ENCODE data around the gene SHQ1.
"Not testable (repeated sequence)": the region's sequence is repeated elsewhere in the genome, so short reads cannot be mapped to it uniquely, and the experiment has no call there.

SHQ1 gene

DNA sequence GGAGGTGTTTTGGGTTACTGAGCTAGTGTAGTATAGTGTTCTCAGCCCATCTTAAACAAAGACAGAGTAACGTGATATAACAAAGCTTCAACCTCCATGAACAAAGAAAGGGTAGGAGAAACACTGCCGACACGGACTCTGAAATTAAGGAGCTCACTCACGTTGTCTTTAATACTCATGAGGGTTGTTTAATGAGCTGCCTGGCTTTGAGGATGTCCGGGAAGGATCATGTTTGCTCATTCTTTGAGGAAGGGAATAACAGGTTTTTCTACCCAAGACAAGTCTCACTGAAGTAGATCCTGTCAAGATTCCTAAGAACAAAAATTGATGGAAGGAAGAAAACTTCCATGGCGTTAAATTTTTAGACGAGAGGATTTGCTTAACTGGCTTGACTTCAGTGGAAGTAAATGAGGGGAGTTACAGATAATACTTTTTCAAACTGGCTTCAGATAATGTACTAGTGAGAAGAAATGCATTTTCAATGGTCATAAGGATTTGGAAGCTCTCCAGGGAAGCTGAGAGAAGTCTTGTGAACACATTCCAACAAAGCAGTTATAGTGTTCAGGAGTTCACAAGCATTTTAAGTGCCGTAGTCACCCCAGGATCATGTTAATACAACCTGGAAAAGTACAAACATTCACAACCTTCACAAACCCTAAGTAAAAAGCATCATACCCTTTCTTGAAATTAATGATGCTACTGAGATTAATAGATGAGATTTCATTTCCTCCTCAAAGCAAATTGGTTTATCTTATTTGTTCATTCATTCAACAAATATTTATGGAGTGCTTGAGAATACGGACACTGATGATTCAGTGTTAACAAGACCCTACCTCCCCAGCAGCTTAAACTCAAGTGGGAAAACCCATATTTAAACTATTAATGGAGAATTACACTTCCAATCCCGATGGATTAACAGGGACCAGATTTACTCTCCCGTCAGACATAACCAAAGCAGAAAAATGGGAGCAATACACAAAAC is 101.5 kb downstream of the SHQ1 start:
- no peak for DNase-seq

- no peak for DNase-seq
Measured at GRCh38 chr3:72745146-72745999, 102.9 kb downstream of the SHQ1 start.

GRCh38 chr3:72744330-72744729 is 103.9 kb downstream of the SHQ1 start:
- no peak for DNase-seq

GRCh38 chr3:72739531-72740466 is 108.4 kb downstream of the SHQ1 start:
- DNase-seq, result no peak

DNA sequence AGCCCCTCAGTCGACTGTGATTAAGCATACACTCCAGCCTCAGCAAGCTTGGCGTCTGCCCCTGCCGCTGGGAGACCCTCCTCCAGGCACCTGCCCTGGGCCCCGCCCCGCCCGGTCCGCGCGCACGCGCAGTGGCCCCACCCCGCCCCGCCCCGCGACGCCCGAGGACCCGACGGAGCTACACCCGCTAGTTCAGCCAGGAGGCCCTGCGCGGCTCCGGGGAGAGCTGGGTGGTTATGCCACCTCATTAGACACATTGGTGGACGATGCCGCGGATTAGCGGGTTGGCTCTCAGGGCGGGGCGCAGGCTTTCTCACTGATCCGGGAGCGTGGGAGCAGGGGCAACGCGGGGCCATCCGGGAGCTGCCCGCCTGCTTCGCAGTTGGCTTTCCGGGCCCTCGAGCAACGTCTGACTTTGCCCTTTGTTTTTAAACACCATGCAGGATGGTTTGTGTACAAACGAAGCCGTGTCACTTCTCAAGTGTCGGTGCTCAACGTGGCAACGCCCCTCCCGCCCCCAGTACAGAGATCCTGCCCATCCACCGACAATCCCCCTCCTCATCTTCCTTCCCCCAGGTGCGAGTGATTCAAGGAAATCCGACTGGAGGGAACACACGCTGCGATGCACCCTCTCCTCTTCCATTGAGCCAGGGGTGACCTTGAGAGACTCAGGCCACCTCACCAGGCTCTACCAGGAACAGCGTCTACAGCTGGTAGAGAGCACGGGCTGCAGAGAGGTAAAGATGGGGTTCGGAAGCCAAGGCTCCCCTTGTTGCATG is 109.3 kb downstream of the SHQ1 start:
- DNase-seq, result peak; percentile 60

GRCh38 chr3:72735072-72735471 is 113.2 kb downstream of the SHQ1 start:
- DNase-seq, result not testable (repeated sequence)

GRCh38 chr3:72733676-72734075 is 114.6 kb downstream of the SHQ1 start:
- DNase-seq, result no peak

DNA sequence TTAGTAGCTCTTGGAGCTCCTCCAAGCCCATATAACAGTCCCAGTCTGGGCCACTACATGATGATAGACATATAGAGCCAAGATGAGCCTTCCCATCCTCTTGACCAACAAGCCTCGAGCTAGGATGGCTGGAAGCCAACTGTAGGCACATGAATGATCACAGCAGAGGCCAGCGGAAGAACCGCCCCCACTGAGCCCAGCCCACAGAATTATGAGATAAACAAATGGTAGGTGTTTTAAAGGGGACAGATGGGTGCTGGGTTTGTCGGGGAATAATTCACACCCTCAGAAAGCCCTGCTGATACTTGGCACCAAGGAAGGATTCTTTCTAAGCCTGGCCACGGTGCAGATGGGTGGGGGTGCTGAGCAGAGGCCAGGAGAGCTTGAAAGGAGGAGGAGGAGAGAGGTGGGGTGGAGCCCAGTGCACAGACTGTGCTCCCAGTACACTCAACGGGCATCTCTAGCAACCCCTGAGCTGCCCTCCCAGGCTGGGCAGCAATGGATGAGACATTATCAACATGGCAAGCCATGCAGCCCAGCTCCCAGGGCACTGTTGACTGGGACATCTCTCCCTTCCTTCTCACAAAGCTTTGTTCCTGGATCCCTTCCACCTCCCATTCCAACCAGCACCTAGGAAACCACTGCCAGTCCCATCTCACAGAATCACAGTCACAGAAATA is 115.4 kb downstream of the SHQ1 start:
- DNase-seq, result not testable (repeated sequence)

DNA sequence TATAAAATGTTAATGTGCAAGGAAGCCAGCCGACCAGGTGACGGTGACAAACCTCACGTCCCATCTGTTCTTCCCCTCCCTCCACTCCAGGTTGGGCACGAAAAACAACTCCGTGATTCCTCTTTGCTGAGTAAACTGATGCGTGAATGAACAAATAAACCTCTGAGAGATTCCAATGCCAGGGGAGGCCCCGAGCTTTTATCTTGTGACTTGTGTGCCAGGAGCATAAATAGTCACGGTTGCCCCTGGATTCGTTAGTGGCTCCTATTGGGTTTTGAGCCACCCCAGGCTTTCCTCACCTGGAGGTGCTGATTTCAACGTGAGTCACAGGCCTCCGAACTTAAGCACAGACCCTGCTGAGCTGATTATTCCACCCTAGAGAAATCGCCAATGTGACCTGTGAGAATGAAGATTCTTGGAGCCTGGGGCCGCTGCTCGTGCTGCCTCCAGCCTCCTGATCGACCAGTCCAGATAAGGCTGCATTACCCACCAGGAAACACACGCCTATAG is 119.2 kb downstream of the SHQ1 start:
- no peak for DNase-seq

DNA sequence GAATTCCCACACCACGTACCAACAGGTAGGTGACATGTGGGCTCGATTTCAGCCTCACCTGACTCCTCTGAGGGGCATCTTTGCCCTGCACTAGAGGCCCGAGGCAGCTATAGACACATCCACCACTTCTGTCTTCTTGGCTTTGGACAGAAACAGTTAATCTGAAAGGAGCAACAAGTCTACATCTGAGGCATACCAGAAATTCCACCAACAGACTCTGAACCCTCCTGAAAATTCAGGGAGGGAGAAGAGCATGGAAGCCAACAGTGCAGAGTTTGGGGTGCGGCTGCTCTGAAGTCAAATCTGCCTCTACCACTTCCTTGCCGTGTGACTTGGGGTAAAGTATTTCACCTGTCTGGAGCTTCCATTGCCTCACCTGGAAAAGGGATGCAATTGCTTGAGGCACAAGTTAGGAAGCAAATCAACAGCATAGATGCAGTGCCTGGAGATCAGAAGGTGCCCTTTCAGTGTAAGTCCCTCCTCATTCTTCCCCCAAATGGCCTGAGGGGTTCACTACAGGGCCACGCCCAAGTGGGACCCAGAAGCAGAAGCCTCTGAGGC is 119.8 kb downstream of the SHQ1 start:
- no peak for DNase-seq

GRCh38 chr3:72727726-72728125 is 120.5 kb downstream of the SHQ1 start:
- no peak for DNase-seq

DNA sequence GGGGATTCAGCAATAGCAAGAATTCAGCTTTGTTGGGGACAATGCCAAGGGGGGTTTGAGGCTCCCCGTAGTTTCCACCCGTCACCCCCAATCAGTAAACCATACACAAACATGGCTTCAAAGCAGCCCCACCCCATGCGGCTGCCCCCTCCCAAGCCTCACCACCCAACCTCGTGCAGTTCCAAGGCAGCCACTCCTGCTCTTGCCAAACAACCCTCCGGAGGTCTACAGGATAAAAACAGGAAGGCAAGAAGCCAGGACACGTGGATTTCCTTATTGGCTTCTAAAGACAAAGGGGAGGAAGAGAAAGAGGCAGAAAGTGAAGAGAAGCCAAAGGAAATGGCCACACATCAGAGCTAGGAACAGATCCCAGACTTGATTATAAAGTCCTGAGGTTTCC is 121.1 kb downstream of the SHQ1 start:
- DNase-seq, result no peak

DNA sequence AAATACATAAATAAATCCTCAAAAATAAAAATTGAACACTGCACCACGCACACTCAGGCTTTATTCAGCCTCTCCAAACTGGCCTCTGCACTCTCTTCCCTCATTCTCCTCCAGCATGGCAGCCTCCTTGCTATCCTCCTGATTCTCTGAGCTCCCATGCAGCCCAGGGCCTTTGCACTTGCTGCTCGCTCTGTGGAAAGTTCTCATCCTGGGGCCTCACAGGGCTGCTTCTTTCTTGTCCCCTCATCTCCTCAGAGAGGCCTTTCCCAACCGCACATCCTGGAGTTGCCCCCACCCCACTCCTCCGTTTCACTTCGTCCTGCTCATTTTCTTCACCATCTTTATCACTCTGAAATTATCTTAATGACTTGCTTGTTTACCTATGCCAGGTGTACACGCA is 123.0 kb downstream of the SHQ1 start:
- DNase-seq, result no peak

DNA sequence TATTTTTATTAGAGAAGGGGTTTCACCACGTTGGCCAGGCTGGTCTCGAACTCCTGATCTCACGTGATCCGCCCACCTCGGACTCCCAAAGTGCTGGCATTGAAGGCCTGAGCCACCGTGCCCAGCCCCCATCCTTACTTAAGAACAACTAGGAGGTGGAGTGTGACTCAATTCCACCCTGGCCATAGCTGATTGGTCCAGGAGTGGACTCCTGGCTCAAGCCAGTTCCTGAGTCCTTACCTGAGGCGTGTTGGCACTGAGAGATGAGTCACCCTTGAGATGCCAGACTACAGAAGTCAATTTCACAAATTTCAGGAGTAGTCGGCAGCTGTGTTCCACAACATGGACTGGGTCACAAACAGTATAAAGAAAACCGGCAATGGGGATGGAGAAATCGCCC is 124.2 kb downstream of the SHQ1 start:
- no peak for DNase-seq

DNA sequence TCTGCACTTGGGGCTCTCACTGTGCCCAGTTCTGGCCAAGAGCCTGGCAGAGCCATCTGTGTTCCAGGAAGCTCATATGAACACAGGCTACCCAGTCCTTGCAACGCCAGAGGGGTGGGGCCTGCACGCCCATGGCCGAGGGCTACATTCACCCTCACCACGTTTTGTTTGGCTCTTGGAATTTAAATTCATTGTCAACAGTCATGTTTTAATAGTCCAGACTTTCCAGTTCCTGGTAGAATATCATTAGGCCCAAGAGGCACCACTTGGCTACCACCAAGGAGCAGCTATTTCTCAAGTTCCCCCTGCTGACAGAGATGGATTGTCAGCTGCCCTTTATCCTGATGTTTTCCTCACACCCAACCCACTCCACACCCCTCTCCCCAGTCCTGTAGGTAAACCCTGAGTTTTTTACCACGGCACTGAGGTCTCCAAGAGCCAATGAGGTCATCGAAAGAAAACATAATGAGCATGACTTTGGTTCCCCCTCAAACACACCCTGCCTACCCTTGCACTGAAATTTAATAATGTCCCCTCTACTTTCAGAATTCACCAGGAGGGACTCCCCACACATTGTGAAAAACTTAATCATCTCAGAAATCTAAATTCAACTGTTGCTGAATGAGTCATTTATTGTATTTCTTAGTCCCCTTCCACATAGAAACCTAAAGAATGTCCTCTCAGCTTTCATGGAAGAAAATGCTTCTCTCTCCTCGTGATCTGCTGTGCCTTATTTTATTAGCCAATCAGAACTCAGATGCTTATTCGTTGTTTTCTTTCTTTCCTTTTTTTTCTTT is 125.1 kb downstream of the SHQ1 start:
- no peak for DNase-seq

DNA sequence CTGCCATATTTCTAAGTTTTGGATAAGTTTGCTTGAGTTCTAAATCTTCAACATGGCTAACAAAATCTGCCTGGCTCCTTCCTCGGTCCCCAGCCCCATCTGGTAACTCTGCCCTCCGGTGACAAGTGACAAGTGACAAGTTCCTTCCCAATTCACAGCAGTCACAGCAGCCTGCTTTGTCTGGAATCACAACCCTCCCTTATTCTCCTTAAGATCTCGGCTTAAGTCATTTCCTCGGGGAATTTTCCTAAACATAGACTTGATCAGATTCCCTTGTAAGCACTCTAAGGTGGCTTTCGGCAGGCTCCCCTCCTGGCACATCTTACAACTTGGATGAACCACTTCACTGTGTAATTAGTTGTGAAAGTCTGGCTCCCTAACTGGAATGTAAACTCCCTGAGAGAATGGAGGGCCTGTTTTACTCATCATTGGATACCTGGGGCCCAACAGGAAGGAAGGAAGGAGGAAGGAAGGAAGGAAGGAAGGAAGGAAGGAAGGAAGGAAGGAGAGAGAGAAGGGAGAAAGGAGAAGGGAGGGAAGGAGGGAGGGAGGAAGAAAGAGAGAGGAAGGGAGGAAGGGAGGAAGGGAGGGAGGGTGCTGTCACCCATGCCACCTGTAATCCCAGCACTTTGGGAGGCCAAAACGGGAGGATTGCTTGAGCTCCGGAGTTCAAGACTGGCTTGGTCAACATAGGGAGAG is 126.4 kb downstream of the SHQ1 start:
- DNase-seq, result no peak

GRCh38 chr3:72720566-72720965 is 127.7 kb downstream of the SHQ1 start:
- no peak for DNase-seq

GRCh38 chr3:72719137-72719536 is 129.1 kb downstream of the SHQ1 start:
- DNase-seq, result no peak

- DNase-seq, result not testable (repeated sequence)
Measured at GRCh38 chr3:72714135-72714534, 134.1 kb downstream of the SHQ1 start.
